Measurements from ENCODE around the gene GLS. TPM values are rescaled to one million over a fixed set of nuclear protein-coding genes. Genes with fewer than 3 reads are reported as not detected.

Gene GLS
- total and polyA plus RNA-seq, 9 of the 15 experiments (the other 6 are each of a cell fraction or from before 2014, with no cell fraction given), result 13.7 to 77.5 (median 48.2) TPM

DNA sequence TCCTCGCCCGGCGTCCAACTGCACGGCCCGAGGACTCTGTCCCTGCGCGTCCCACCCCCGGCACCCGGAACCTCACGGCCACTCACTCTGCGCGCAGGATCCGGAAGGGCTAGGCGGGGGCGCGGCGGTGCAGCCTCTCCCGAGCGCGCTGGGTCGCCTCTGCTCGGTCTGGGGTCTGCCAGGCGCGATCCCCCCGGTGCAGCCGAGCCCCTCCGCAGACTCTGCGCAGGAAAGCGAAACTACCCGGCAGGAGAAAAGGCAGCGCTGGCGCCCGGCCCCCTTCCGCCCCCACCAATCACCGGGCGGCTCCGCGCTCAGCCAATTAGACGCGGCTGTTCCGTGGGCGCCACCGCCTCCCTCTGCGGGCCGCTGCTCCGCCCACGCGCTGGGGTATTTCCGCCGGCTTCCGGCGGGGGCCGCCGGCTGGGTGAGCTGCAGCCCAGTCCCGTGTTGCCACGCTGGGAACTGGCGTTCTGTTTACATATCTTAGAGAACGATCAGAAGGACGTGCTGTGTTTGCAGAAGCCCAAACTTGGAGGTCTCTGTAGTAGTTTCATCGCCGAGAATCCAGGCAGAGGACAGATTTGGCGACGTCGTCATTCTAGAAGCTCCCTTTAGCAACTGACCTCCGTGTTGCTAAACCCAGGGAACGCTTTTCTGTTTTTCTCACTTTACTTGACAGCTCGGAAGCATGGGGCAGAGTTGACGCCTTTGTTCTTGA lies 133.5 kb downstream of the GLS start, which contains the start of gene STAT1 (continued):
- TF ChIP-seq, protein P1, sequence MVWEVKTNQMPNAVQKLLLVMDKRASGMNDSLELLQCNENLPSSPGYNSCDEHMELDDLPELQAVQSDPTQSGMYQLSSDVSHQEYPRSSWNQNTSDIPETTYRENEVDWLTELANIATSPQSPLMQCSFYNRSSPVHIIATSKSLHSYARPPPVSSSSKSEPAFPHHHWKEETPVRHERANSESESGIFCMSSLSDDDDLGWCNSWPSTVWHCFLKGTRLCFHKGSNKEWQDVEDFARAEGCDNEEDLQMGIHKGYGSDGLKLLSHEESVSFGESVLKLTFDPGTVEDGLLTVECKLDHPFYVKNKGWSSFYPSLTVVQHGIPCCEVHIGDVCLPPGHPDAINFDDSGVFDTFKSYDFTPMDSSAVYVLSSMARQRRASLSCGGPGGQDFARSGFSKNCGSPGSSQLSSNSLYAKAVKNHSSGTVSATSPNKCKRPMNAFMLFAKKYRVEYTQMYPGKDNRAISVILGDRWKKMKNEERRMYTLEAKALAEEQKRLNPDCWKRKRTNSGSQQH (CRISPR knock-in tag; IDR thresholded peaks at IDR 0.05), result no peak
- no peak for TF ChIP-seq CBX8 (IDR thresholded peaks at IDR 0.05; ENCODE audit: borderline replicate concordance, extremely low read depth, low read depth, low read length, poor library complexity, severe bottlenecking)
- TF ChIP-seq, protein P2, sequence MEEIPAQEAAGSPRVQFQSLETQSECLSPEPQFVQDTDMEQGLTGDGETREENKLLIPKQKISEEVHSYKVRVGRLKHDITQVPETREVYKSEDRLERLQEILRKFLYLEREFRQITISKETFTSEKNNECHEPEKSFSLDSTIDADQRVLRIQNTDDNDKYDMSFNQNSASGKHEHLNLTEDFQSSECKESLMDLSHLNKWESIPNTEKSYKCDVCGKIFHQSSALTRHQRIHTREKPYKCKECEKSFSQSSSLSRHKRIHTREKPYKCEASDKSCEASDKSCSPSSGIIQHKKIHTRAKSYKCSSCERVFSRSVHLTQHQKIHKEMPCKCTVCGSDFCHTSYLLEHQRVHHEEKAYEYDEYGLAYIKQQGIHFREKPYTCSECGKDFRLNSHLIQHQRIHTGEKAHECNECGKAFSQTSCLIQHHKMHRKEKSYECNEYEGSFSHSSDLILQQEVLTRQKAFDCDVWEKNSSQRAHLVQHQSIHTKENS (CRISPR knock-in tag; IDR thresholded peaks at IDR 0.05), result no peak
- TF ChIP-seq, protein P3, sequence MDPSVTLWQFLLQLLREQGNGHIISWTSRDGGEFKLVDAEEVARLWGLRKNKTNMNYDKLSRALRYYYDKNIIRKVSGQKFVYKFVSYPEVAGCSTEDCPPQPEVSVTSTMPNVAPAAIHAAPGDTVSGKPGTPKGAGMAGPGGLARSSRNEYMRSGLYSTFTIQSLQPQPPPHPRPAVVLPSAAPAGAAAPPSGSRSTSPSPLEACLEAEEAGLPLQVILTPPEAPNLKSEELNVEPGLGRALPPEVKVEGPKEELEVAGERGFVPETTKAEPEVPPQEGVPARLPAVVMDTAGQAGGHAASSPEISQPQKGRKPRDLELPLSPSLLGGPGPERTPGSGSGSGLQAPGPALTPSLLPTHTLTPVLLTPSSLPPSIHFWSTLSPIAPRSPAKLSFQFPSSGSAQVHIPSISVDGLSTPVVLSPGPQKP (CRISPR knock-in tag; IDR thresholded peaks at IDR 0.05), result no peak
- TF ChIP-seq ZNF253 (CRISPR knock-in tag; conservative IDR thresholded peaks at IDR 0.05), result no peak
- TF ChIP-seq, protein P4, sequence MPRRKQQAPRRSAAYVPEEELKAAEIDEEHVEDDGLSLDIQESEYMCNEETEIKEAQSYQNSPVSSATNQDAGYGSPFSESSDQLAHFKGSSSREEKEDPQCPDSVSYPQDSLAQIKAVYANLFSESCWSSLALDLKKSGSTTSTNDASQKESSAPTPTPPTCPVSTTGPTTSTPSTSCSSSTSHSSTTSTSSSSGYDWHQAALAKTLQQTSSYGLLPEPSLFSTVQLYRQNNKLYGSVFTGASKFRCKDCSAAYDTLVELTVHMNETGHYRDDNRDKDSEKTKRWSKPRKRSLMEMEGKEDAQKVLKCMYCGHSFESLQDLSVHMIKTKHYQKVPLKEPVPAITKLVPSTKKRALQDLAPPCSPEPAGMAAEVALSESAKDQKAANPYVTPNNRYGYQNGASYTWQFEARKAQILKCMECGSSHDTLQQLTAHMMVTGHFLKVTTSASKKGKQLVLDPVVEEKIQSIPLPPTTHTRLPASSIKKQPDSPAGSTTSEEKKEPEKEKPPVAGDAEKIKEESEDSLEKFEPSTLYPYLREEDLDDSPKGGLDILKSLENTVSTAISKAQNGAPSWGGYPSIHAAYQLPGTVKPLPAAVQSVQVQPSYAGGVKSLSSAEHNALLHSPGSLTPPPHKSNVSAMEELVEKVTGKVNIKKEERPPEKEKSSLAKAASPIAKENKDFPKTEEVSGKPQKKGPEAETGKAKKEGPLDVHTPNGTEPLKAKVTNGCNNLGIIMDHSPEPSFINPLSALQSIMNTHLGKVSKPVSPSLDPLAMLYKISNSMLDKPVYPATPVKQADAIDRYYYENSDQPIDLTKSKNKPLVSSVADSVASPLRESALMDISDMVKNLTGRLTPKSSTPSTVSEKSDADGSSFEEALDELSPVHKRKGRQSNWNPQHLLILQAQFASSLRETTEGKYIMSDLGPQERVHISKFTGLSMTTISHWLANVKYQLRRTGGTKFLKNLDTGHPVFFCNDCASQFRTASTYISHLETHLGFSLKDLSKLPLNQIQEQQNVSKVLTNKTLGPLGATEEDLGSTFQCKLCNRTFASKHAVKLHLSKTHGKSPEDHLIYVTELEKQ (CRISPR knock-in tag; IDR thresholded peaks at IDR 0.05), result no peak
- no peak for TF ChIP-seq ZEB2 (IDR thresholded peaks at IDR 0.05)
- peak; percentile 83 for TF ChIP-seq TAF1 (IDR thresholded peaks at IDR 0.05; ENCODE audit: control insufficient read depth, extremely low read depth, insufficient read depth, low read length, severe bottlenecking)
- TF ChIP-seq, protein P5, sequence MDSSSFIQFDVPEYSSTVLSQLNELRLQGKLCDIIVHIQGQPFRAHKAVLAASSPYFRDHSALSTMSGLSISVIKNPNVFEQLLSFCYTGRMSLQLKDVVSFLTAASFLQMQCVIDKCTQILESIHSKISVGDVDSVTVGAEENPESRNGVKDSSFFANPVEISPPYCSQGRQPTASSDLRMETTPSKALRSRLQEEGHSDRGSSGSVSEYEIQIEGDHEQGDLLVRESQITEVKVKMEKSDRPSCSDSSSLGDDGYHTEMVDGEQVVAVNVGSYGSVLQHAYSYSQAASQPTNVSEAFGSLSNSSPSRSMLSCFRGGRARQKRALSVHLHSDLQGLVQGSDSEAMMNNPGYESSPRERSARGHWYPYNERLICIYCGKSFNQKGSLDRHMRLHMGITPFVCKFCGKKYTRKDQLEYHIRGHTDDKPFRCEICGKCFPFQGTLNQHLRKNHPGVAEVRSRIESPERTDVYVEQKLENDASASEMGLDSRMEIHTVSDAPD (CRISPR knock-in tag; IDR thresholded peaks at IDR 0.05), result no peak
- no peak for TF ChIP-seq HDGF (IDR thresholded peaks at IDR 0.05)
- peak; percentile 89 for TF ChIP-seq MYC (IDR thresholded peaks at IDR 0.05; ENCODE audit: low read depth, low read length)
- no peak for TF ChIP-seq MYC (CRISPR knock-in tag; IDR thresholded peaks at IDR 0.05; ENCODE audit: borderline replicate concordance, low read depth)
- no peak for TF ChIP-seq BRD4 (IDR thresholded peaks at IDR 0.05)
- TF ChIP-seq ZNF311 (CRISPR knock-in tag; IDR thresholded peaks at IDR 0.05), result no peak
- TF ChIP-seq HDAC1 (IDR thresholded peaks at IDR 0.05), result peak in 1 of 2 experiments; percentile 81; a peak in 2 of 4 replicates
- TF ChIP-seq, protein P6, sequence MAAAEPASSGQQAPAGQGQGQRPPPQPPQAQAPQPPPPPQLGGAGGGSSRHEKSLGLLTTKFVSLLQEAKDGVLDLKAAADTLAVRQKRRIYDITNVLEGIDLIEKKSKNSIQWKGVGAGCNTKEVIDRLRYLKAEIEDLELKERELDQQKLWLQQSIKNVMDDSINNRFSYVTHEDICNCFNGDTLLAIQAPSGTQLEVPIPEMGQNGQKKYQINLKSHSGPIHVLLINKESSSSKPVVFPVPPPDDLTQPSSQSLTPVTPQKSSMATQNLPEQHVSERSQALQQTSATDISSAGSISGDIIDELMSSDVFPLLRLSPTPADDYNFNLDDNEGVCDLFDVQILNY (CRISPR knock-in tag; IDR thresholded peaks at IDR 0.05), result no peak
- TF ChIP-seq TCF3 (CRISPR knock-in tag; IDR thresholded peaks at IDR 0.05), result no peak; the same call in 1 of the 2 replicates

Data from K562 (cell line).